Measurements from ENCODE around the gene MBD3L2B. TPM values are rescaled to one million over a fixed set of nuclear protein-coding genes. Genes with fewer than 3 reads are reported as not detected.
A peak's percentile ranks its signal among the peaks of the same experiment; 100 is the strongest.

The MBD3L2B gene
- total RNA-seq, 6 experiments from 2014 or later = not detected

- no peaks in the 10 kb centered on the region for H3K36me3 ChIP-seq
- ATAC-seq (peak in 2 of 4 donors; percentile 25 to 50), DNase-seq (no peak)
- H3K4me1 ChIP-seq = no peaks in the 10 kb centered on the region
- no peaks in the 10 kb centered on the region for H3K9me3 ChIP-seq
- intact Hi-C loops (cut with DNase I) = no loop called here
- H3K27me3 ChIP-seq = no peaks in the 10 kb centered on the region
- 74% methylated on average over 15 of the region's 15 CpGs for WGBS (ENCODE audit: insufficient coverage, low coverage, low lambda C conversion rate, missing lambda C conversion rate)
- peak; percentile 54 for TF ChIP-seq POLR2A (IDR thresholded peaks at IDR 0.05)
- no peak for TF ChIP-seq CTCF (IDR thresholded peaks at IDR 0.05)
- H3K4me3 ChIP-seq = peak overlapping the region in 1 of 3 donors; percentile 10
- H3K27ac ChIP-seq = no peak overlapping the region
These were observed 23.4 kb downstream of the MBD3L2B start for GRCh38 chr19:6997679-6998445.

DNA sequence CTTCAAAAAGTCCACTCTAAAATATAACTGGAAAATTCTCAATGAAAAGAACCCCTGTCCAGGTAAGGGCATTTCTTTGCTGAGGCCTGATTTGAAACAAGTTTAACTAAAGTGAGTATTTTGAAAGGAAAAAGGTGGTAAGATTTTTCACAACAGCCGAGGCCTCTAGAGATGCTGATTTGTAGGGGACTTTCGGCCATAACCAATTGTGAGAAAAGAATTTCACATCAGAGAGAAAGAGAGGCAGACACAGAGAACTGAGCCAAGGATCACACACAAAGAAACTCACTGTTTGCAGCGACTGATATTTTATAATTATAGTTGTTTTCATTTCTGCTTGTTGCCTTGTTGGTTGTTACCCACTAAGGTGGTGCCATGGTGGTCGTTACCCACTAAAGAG, 24.4 kb downstream of the MBD3L2B start:
- H3K27ac ChIP-seq = no peak overlapping the region
- WGBS (ENCODE audit: insufficient coverage, low coverage, low lambda C conversion rate, missing lambda C conversion rate) = 38% methylated on average over 4 of the region's 4 CpGs
- no peaks in the 10 kb centered on the region for H3K27me3 ChIP-seq
- H3K4me3 ChIP-seq = peak overlapping the region in 1 of 3 donors; percentile 10
- ATAC-seq (no peak), DNase-seq (no peak)
- intact Hi-C loops (cut with DNase I) = no loop called here
- no peaks in the 10 kb centered on the region for H3K9me3 ChIP-seq
- no peak for TF ChIP-seq CTCF (IDR thresholded peaks at IDR 0.05)
- no peak for TF ChIP-seq POLR2A (IDR thresholded peaks at IDR 0.05)
- H3K36me3 ChIP-seq = no peaks in the 10 kb centered on the region
- no peaks in the 10 kb centered on the region for H3K4me1 ChIP-seq

GRCh38 chr19:6995054-6995453, 26.2 kb downstream of the MBD3L2B start:
- DNase-seq (no peak), ATAC-seq (no peak)
- no peak for TF ChIP-seq CTCF (IDR thresholded peaks at IDR 0.05)
- no peak for TF ChIP-seq POLR2A (IDR thresholded peaks at IDR 0.05)
- Histone ChIP-seq H3K9me3 (no peaks in the 10 kb centered on the region), H3K36me3 (no peaks in the 10 kb centered on the region), H3K4me1 (no peaks in the 10 kb centered on the region), H3K4me3 (no peak overlapping the region), H3K27ac (no peak overlapping the region), H3K27me3 (no peaks in the 10 kb centered on the region)
- 80% methylated on average over 1 of the region's 1 CpG for WGBS (ENCODE audit: insufficient coverage, low coverage, low lambda C conversion rate, missing lambda C conversion rate)
- intact Hi-C loops (cut with DNase I) = no loop called here

DNA sequence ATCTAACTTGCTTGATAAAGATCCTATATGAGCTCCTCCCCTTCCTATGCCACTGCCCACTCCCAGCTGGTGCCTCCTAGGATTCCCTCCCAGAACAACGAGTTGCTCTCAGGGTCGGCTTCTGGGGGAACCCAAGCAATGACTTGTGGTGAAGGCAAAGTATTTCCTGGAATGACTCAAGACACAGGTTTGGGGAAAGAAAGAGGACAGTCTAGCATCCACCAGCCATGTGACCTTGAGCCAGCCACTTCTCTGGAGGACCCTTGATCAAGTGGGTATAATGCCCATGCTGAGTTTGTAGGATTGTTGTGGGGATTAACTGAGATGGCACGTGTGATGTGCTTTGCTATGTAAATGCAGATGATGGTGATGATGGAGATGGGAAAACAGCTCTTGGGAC, 33.0 kb downstream of the MBD3L2B start:
- Histone ChIP-seq H3K36me3 (no peaks in the 10 kb centered on the region), H3K27me3 (no peaks in the 10 kb centered on the region), H3K9me3 (no peaks in the 10 kb centered on the region), H3K4me3 (no peak overlapping the region), H3K27ac (no peak overlapping the region), H3K4me1 (no peaks in the 10 kb centered on the region)
- ATAC-seq = peak in 1 of 4 donors; percentile 11
- DNase-seq = no peak
- WGBS (ENCODE audit: insufficient coverage, low coverage, low lambda C conversion rate, missing lambda C conversion rate) = 52% methylated on average over 3 of the region's 3 CpGs
- intact Hi-C loops (cut with DNase I) = no loop called here
- no peak for TF ChIP-seq CTCF (IDR thresholded peaks at IDR 0.05)
- no peak for TF ChIP-seq POLR2A (IDR thresholded peaks at IDR 0.05)
